Fibroblast of skin of back (primary cell): ENCODE data around the gene DNAJA3.
"Not testable (repeated sequence)": the region's sequence is repeated elsewhere in the genome, so short reads cannot be mapped to it uniquely, and the experiment has no call there.

ENCODE experiments used
- DNase-seq: peaks from one replicate; pipeline ENCODE4 v3.0.0-alpha.2; 2013

DNAJA3 gene

GRCh38 chr16:4387781-4388180, 37.9 kb upstream of the DNAJA3 start:
- DNase-seq: no peak

DNA sequence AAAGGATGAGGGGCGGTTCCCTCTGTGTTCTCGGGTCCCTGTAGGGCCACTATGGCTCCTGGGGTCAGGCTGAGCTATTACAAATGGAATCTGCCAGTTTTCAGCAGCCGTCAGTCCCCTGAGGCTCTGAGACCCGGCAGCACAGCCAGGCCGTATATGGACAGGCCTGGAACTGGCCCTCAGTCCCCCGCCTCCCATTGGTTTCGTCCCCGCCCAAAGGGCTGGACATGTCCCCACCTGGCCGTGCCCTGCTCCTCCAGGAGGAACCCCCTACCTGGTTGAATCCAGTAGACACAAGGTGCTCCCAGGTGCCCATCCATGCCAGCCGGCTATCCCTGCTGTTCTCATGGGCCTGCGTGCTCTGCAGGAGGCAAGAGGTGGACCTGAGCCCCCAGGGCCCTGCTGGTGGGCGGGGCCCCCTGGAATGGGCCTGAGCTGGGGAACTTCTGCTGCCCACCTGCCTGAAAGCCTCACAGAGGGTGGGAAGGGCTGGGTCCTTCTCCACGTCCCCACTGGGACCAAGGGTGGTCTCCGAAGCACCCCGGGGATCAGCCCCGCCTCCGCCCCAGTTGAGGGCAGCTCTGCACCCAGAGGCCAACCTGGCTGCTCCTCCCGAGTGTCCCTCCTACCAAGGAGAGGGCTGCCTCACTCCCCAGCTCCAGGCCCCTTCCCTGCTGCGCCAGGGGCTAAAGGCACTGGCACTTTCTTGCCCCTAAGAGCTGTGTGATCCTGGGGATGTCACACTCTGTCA, 37.2 kb upstream of the DNAJA3 start:
- DNase-seq: peak; percentile 93

DNA sequence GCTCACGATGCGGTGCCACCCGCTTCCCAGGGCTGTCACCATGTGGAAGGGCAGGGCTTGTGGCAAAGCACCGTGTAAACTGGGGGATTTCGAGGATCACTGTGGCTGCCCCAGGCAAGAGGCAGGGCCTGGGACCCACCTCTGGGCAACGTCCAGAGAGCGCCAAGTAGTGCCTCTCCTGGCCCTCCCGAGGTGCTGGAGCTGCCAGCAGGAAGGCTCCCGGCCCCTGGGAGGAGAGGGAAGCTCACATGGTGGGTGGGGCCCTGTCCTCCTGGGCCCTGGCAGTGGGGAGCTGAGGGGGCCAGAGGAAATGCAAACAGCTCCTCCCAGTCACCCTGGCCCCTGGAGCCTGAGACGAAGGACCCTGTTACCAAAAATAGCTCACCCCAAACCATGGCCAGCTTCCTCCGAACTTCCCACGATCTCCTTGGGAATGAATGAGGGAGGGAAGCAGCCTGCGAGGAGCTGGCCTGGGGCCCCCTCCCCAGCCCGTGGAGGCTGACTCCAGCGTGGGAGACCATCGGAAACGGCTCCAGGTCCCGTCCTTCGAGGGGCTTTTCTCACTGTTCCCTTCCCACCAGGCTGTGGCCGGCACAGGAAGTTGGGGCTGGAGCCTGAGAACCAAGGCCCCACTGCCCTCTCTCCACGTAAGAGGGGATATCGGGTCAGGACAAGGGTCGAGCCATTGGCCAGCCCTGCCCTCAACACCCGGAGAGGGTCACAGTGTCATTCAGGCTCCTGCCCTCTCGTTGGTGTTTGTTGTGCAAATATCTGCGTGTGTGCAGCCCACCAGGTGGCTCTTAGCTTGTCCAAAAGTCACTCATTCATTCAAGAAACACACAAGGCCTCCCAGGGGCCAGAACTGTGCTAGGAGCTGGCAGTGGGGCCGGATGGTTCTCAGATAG, 36.4 kb upstream of the DNAJA3 start:
- peak; percentile 56 for DNase-seq

DNA sequence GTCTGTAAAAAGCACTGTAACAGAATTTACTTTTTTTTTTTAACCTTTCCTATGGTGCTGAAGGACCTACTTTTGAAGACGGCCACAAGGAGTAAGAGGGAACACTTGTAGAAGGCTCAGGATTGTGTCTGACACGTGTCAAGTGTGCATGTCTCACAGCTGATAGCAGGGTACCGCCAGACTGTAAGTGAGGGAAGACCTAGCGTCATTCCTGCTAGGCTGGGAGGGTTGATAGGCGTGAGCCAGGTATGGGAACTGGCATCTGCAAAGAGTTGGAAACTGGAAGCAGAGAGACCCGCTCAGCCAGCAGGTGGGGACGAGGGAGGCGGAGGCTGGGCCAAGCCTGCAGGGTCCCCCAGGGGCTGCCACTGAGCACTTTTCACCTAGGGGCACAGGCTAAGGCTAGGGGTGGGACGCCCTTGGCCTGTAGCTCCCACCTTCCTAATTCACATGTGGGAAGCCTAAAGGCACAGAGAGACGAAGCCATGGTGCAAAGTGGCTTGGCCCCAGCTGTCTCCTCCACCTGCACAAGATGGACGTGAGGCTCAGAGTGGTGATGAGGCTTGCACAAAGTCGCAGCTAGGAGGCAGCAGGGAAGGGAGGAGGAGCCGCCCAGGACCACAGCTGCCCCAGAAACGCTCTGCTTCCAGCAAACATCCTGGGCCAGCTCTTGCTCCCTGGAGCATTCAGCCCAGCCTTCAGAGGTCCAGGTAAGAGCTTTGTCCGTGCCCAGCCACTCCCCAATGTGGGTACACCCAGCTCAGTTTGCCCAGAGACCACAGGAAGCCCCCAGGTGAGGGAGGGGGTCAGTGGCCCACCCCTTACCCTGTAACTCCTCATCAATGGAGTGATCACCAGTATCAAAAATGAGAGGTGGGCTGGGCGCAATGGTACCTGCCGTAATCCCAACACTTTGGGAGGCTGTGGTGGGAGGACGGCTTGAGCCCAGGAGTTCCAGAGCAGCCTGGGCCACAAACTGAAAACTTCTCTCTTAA, 35.1 kb upstream of the DNAJA3 start:
- no peak for DNase-seq

- DNase-seq: no peak
Measured at GRCh38 chr16:4391631-4392381, 33.9 kb upstream of the DNAJA3 start.

DNA sequence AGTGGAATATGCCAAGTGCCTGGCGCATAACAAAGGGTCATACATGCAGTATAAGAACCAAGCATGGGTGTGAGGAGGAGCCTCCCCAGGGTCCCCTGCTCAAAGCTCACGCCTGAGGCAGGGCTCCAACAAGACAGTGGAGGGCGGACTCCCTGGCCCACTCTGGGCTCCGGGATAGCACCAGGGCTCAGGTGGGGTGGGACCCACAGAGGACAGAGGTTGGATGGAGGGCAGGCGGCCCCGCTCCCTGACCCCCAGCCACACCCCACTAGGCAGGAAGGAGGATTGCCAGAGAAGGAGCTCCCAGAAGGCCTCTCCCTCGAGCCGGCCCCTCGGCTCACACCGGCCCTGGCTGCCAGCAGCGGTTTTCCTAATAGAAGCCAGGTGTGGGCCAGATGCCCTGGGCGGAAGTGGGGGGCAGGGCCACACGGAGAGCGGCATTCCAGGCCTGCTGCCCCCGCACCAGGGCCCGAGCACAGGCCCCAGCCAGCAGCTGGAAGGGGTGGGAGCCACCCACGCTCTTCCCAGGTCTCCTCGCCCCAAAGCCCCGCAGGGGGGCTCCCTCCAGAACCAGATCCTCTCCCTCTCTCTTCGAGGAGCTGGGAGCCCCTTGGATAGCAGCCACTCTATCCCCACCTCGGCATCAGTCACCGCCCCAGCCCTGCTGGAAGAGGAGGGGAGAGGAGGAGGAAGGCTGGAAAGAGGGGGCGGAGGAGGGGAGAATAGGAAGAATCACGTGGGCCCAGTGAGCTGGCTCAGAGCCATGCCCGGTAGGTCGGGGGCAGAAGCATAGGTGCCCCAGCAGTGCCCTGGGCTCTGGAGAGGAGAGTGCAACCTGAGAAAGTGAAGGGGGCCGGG, 33.1 kb upstream of the DNAJA3 start:
- DNase-seq: peak; percentile 81

- DNase-seq: no peak
Measured at GRCh38 chr16:4393240-4393600, 32.4 kb upstream of the DNAJA3 start.

- DNase-seq: not testable (repeated sequence)
Measured at GRCh38 chr16:4393850-4394249, 31.8 kb upstream of the DNAJA3 start.

GRCh38 chr16:4395055-4395726, 30.5 kb upstream of the DNAJA3 start:
- DNase-seq: no peak

DNA sequence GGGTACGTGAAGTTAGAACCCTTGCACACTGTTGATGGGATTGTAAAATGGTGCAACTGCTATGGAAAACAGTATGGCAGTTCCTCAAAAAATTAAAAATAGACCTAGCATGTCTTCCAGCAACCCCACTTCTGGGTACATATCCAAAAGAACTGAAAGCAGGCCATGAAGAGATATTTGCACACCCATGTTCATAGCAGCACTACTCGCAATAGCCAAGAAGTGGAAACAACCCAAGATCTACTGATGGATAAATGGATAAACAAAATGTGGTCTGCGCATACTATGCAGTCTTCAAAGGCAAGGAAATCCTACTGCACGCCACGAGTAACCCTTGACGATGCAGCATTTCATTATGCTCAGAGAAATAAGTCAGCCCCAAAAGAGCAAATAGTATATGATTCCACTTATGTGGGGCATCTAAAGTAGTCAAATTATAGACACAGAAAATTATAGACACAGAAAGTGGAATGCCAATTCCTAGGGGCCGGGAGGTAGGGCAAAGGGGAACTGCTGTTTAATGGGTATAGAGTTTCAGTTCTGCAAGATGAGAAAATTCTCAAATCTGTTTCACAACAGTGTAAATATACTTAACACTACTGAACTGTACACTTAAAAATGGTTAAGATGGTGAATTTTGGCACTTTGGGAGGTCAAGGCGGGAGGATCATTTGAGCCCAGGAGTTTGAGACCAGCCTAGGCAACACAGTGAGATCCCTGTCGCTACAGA, 26.5 kb upstream of the DNAJA3 start:
- DNase-seq: no peak

GRCh38 chr16:4401094-4401501, 24.6 kb upstream of the DNAJA3 start:
- no peak for DNase-seq

- DNase-seq: no peak
Measured at GRCh38 chr16:4401510-4401909, 24.2 kb upstream of the DNAJA3 start.

DNA sequence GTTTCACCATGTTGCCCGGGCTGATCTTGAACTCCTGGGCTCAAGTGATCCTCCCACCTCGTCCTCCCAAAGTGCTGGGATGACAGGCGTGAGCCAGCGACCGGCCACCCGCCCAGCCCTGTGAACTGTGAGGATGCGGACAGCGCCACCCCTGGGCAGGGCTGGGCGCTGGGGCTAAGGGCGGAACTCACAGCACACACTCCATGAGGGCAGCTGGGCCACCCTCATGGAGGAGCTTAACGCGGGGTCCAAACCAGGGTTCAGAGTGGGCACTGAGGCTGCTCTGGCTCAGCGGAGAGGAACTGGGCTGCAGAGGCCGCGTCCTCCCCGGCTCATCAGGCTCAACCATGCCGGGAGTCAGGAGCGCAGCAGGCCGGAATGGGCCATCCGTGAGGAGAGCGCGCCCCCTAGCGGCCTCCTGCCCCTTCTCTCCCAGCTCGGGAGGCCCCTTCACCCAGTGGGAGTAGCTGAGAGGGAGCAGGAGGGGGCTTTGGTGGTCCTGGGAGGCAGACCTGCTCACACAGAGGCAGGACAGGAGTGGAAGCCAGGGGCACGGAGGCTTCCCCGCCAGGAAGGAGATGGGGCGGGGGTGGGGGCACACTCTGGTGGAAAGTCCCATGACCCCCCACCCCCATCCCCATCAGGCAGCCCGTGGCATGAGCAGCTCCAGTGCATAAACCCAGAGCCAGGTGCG, 23.1 kb upstream of the DNAJA3 start:
- DNase-seq: peak; percentile 71

DNA sequence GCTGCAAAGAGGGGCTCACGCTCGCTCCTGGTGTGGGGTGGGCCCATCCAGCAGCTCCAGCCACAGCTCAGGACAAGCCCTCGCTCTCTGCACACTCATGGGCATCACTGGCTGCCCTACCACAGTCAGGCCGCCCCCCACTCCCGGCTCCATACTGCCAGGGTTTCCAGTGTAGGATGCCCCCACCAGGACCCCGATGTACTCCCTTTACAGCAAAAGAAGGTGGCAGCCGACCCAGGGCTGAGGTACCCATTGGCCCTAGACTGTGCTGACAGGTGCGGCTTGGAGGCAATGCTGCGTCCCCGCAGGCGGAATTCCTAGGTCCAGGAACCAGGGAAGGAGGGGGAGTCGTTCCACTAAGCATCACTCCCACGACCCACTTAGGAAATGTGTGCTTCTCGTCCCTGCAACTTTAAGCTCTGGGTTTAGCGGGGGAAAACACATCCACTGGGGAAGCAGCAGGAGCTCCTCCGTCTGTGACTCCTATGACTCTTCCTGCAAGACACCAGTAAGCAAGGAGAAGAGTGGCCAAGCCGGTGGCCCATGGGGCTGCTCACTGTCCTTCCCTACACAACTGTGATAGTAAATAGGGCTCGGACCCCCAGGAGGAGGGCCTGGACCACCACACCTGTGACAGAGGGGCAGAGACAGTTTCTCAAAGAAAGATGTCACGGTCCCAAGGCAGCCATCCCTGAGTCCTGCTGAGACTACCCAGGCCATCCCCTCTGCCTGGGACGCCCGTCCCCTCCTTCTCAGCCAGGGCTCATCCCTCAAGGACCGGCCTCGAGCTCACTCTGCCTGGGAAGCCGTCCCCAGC, 22.3 kb upstream of the DNAJA3 start:
- no peak for DNase-seq

DNA sequence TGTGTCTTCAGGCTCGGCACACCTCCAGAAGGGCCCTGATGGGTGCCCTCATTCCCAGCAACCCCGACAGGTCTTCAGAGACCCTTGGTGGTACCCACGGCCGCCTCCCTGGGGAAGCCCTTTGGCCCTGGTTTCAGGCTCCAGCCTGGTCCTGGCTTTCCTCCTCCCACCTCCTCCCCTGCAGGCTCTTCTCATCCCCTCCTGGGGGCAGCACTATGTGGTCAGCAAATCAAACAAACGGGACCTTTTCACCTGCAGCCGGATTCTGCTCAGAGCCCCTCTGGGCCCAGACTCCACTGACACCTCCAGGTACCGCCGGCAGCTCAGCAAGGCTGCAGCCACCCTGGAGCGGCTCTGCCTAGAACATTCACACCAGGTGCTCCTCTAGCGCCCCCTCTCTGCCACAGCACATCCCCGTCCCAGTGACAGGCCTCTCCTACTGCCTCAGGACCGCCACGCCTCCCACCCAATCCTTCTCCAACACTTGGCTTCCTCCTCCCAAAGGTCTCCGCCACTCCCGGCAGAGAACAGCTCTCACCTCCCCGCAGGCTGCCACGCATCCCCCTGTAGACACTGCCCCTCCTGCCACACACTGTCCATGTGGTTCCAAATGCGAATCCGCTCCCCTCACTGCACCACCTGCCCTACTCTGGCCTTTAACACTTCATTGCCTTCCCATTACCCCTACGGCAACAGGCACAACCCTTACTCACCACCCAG, 21.3 kb upstream of the DNAJA3 start:
- no peak for DNase-seq

DNA sequence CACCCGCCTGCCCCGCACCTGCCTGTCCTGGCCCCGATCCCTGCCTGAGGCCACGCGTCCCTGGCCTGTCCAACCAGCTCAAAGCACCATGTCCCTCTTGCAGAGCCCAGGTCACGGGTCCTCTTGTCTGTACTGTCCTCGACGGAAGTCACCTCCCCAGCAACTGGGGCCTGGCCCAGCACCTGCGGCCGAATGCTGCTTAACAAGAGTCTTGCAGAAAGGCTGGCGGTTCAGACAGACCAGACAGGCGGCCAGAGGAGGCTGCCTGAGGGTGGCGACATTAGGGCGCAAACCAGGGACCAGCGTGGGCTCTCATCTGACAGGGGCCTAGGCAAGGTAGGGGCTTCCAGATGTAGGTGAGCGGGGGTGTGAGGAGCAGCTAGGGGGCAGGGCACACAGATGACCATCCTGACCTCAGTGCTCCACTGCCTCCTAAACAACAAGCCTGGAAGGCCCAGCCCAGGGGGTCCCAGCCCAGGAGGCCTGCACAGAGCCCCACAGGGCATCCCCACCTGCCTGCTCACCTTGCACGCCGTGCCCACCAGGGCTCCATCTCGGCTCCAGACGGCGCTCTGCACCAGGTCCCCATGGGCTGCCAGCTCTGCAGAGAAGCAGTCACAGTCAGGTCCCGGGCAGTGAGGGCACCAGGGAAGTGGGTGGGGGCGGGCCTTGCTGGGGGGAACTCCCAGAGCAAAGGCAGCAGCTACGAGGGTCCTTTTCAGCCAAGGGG, 20.5 kb upstream of the DNAJA3 start:
- DNase-seq: no peak
